HEK293 (cell line): ENCODE measurements around the gene AKT3.

Source experiments
- KLF7 ChIP-seq: fragments of 450-650 bp; formaldehyde crosslinking; IDR thresholded peaks from 2 replicates; pipeline ENCODE4 v1.5.1; 2016; ENCODE audit warnings: missing biosample characterization, missing genetic modification characterization, borderline replicate concordance
- TCF7L2 ChIP-seq: IDR thresholded peaks from 2 replicates; pipeline ENCODE4 v1.6.1; 2011; ENCODE audit warnings: low read depth, mild to moderate bottlenecking, inconsistent platforms, low read length, moderate library complexity, borderline replicate concordance
- YY1 ChIP-seq: fragments of 450-650 bp; formaldehyde crosslinking; IDR thresholded peaks from 2 replicates; pipeline ENCODE4 v1.5.1; 2018; ENCODE audit warnings: missing biosample characterization, missing genetic modification characterization
- ZNF404 ChIP-seq: fragments of 450-650 bp; formaldehyde crosslinking; IDR thresholded peaks from 2 replicates; pipeline ENCODE4 v1.5.1; 2017; ENCODE audit warnings: missing biosample characterization, missing genetic modification characterization
- ZNF837 ChIP-seq: fragments of 450-650 bp; formaldehyde crosslinking; IDR thresholded peaks from 2 replicates; pipeline ENCODE4 v1.5.1; 2016; ENCODE audit warnings: missing biosample characterization, missing genetic modification characterization

DNA sequence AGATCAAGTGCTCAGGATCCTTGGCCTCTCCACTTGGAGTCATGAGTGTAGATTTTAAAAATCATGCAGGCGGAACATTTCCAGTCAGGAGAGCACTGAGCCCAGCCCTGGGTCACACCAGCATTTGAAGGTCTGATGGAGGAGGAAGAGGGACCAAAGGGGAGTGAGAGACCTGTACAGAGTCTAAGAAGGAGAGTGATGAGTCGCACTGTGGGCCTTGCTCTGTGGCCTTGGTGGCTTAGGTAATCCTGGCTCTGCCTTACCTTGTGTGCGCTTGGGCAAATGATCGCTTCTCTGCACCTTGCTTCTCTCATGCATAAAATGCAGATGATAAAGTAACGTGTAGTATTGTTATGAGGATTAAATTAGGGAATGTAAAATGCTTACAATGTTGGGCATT is 368.9 kb downstream of the AKT3 start:
- TF ChIP-seq KLF7 (tag by site-specific recombination) = no peak
- TF ChIP-seq ZNF404 (tag by site-specific recombination) = no peak
- no peak for TF ChIP-seq ZNF837 (tag by site-specific recombination)
- no peak for TF ChIP-seq YY1 (tag by site-specific recombination)
- TF ChIP-seq TCF7L2 = no peak
